K562 (cell line): Measurements from ENCODE around the gene GABRB1. TPM values are rescaled to one million over a fixed set of nuclear protein-coding genes. Genes with fewer than 3 reads are reported as not detected.

Experiments
- ATAC-seq: fragments of 200-7000 bp; cut with Tn5 transposase; 3 replicates; pipeline ENCODE4 v1.9.1; 2020; ENCODE audit warnings: moderate library complexity
- BruUV-seq: library from RNA; stranded (reverse); fragments of 400-500 nt; replicated peaks from 2 replicates; lab custom pipeline; 2021; lab: Mats Ljungman, UMichigan
- CTCF ChIA-PET: fragments of 300-600 bp; formaldehyde crosslinking; extraction: SDS; loops from one replicate; lab custom pipeline; 2021; ENCODE audit warnings: low intra/inter-chr PET ratio; lab: Yijun Ruan, JAX
- POLR2A ChIA-PET: fragments of 300-600, 350-650 bp; sonication (Branson Sonifier 250); formaldehyde crosslinking; extraction: SDS; loops from one replicate; lab custom pipeline; 2021; ENCODE audit warnings: antibody characterized with exemption, inconsistent platforms; lab: Yijun Ruan, JAX
- DNase-seq, 4 experiments: peaks; one replicate each; pipeline versions ENCODE4 v3.0.0 to v3.0.0-alpha.2; 2011 to 2018; ENCODE audit warnings: low spot score in 3 of 4, mixed read lengths in 3 of 4; ENCODE audit errors: extremely low read depth in 1 of 4
- FAIRE-seq: peaks from 2 replicates; lab custom pipeline; 2011; peaks lifted over from hg19 to GRCh38; lab: Jason Lieb, UNC
- H2AFZ ChIP-seq: 2 replicates; pipeline ENCODE4 v1.6.0; 2011; ENCODE audit warnings: low read depth, low read length, control low read depth, inconsistent platforms
- H3K27ac ChIP-seq: fragments of 200-600 bp; 3 replicates; pipeline ENCODE4 v1.8.0; 2011; ENCODE audit warnings: low read depth, mild to moderate bottlenecking, control low read depth, inconsistent platforms, low read length, moderate library complexity, mixed read lengths; ENCODE audit errors: extremely low read depth
- H3K27me3 ChIP-seq, 2 experiments: fragments of 300-600 bp in 1 of 2; 2 replicates in 1 of 2; 3 replicates in 1 of 2; pipeline versions ENCODE4 v1.6.0 to v1.8.0; 2011; ENCODE audit warnings: inconsistent platforms in 2 of 2, low read length in 2 of 2, mild to moderate bottlenecking in 1 of 2, mixed read lengths in 1 of 2, moderate library complexity in 1 of 2; ENCODE audit not compliant: control insufficient read depth in 2 of 2, insufficient read depth in 2 of 2
- H3K36me3 ChIP-seq: fragments of 300-600 bp; 3 replicates; pipeline ENCODE4 v1.8.0; 2011; ENCODE audit warnings: mild to moderate bottlenecking, low read length, inconsistent platforms; ENCODE audit not compliant: control insufficient read depth, insufficient read depth
- H3K4me1 ChIP-seq, 2 experiments: fragments of 200-600 bp in 1 of 2; replicated peaks in 1 of 2; 2 replicates in 1 of 2; 3 replicates in 1 of 2; pipeline versions ENCODE4 v1.5.1 to v1.8.0; 2011; ENCODE audit warnings: inconsistent platforms in 2 of 2, low read length in 2 of 2, mild to moderate bottlenecking in 1 of 2, mixed read lengths in 1 of 2, moderate library complexity in 1 of 2; ENCODE audit not compliant: control insufficient read depth in 2 of 2, insufficient read depth in 2 of 2
- H3K4me2 ChIP-seq: 2 replicates; pipeline ENCODE4 v1.6.1; 2011; ENCODE audit warnings: low read length, control low read depth, inconsistent platforms, mixed read lengths; ENCODE audit not compliant: insufficient read depth
- H3K4me3 ChIP-seq: fragments of 200-600 bp; sonication (generic), shearing (Covaris generic); 2 replicates; pipeline ENCODE4 v1.5.1; 2016; ENCODE audit warnings: control low read depth, inconsistent platforms
- H3K79me2 ChIP-seq: fragments of 200-600 bp; 3 replicates; pipeline ENCODE4 v1.8.0; 2011; ENCODE audit warnings: low read length, inconsistent platforms; ENCODE audit not compliant: control insufficient read depth, insufficient read depth
- H3K9ac ChIP-seq, 2 experiments: 2 replicates each; pipeline versions ENCODE4 v1.6.0 to v1.6.1; 2011; ENCODE audit warnings: low read depth in 2 of 2, low read length in 2 of 2, control low read depth in 1 of 2, inconsistent platforms in 1 of 2, mild to moderate bottlenecking in 1 of 2, mixed read lengths in 1 of 2; ENCODE audit not compliant: insufficient read depth in 1 of 2
- H3K9me1 ChIP-seq: one replicate; pipeline ENCODE4 v1.6.0; 2011; ENCODE audit warnings: inconsistent platforms, mild to moderate bottlenecking, low read length, moderate library complexity; ENCODE audit not compliant: control insufficient read depth, insufficient read depth
- H3K9me3 ChIP-seq: replicated peaks from 2 replicates; pipeline ENCODE4 v1.5.1; 2011; ENCODE audit warnings: low read depth, low read length, inconsistent platforms; ENCODE audit not compliant: control insufficient read depth, insufficient read depth
- H4K20me1 ChIP-seq: replicated peaks from 2 replicates; pipeline ENCODE4 v1.6.1; 2011; ENCODE audit warnings: low read length, inconsistent platforms, mixed read lengths; ENCODE audit not compliant: control insufficient read depth, insufficient read depth
- C11orf30 ChIP-seq: fragments of 450-650 bp; IDR thresholded peaks from 2 replicates; pipeline ENCODE4 v1.6.1; 2016; ENCODE audit warnings: low read depth, mild to moderate bottlenecking
- CEBPB ChIP-seq: fragments of 450-650 bp; IDR thresholded peaks from 2 replicates; pipeline ENCODE4 v1.6.1; 2016; ENCODE audit warnings: missing genetic modification characterization, missing compliant biosample characterization
- ESRRB ChIP-seq: fragments of 250-450 bp; sonication (Bioruptor Pico); IDR thresholded peaks from 2 replicates; pipeline ENCODE4 v1.5.0; 2020; ENCODE audit warnings: mild to moderate bottlenecking, moderate library complexity, borderline replicate concordance
- GABPB1 ChIP-seq: sonication (generic); formaldehyde crosslinking; IDR thresholded peaks from 2 replicates; pipeline ENCODE4 v1.8.0; 2022; ENCODE audit warnings: mild to moderate bottlenecking, missing genetic modification reagents
- HLTF ChIP-seq: fragments of 450-650 bp; IDR thresholded peaks from 2 replicates; pipeline ENCODE4 v1.6.1; 2016
- MCM5 ChIP-seq: fragments of 450-650 bp; IDR thresholded peaks from 2 replicates; pipeline ENCODE4 v1.6.1; 2016; ENCODE audit warnings: low read depth
- NR2F6 ChIP-seq: fragments of 450-650 bp; formaldehyde crosslinking; IDR thresholded peaks from 2 replicates; pipeline ENCODE4 v1.4.0; 2020; ENCODE audit warnings: mild to moderate bottlenecking
- U2AF1 ChIP-seq: fragments of 200-400 bp; formaldehyde crosslinking; optimal IDR thresholded peaks from 2 replicates; pipeline ENCODE3; 2017; ENCODE audit warnings: mild to moderate bottlenecking, low read depth, low read length, moderate library complexity
- ZBTB33 ChIP-seq: sonication (generic); formaldehyde crosslinking; IDR thresholded peaks from 2 replicates; pipeline ENCODE4 v1.8.1; 2023; ENCODE audit warnings: mild to moderate bottlenecking, missing genetic modification reagents
- ZKSCAN8 ChIP-seq: fragments of 200-800 bp; sonication (Bioruptor generic); IDR thresholded peaks from 2 replicates; pipeline ENCODE4 v1.6.1; 2016; ENCODE audit warnings: missing genetic modification characterization, missing compliant biosample characterization
- ZNF217 ChIP-seq: sonication (generic); formaldehyde crosslinking; IDR thresholded peaks from 2 replicates; pipeline ENCODE4 v1.8.0; 2022; ENCODE audit warnings: mild to moderate bottlenecking, missing genetic modification reagents
- ZNF316 ChIP-seq: fragments of 450-650 bp; IDR thresholded peaks from 2 replicates; pipeline ENCODE4 v1.6.1; 2016
- ZNF561 ChIP-seq: fragments of 450-650 bp; formaldehyde crosslinking; conservative IDR thresholded peaks from 2 replicates; pipeline ENCODE4 v1.4.0; 2020; ENCODE audit warnings: mild to moderate bottlenecking, moderate library complexity
- ZNF57 ChIP-seq: fragments of 450-650 bp; formaldehyde crosslinking; IDR thresholded peaks from 2 replicates; pipeline ENCODE4 v1.4.0; 2020; ENCODE audit warnings: mild to moderate bottlenecking, moderate library complexity
- WGBS: fragments of 100-300 bp; shearing (Covaris generic); methylation state at CpG from one replicate; pipeline ENCODE4 v1.1.6; 2016; ENCODE audit warnings: low coverage, mixed read lengths; ENCODE audit not compliant: insufficient coverage; ENCODE audit errors: missing lambda C conversion rate; 5-methylcytosine and 5-hydroxymethylcytosine counted together
- in situ Hi-C: fragments of 300-500 bp; cut with MboI; formaldehyde crosslinking; loops from 4 replicates; pipeline ENCODE4 v1.15.0; 2018; ENCODE audit warnings: inconsistent platforms, mixed read lengths
- intact Hi-C: fragments of 100-400 bp; cut with micrococcal nuclease; formaldehyde crosslinking; loops from 2 replicates; pipeline ENCODE4 v1.14.2; 2022
- polyA plus RNA-seq, 8 experiments: library from polyadenylated mRNA; depleted of rRNA in 4 of 8; stranded (reverse) in 5 of 8; unstranded in 3 of 8; fragments of >200 nt; fragmentation: Nextera tagmentation in 2 of 8; fragmentation: Illumina TruSeq in 1 of 8; extraction: Ambion mirVana in 2 of 8; extraction: Trizol in 1 of 8; gene quantifications; 2 replicates each; pipeline versions ENCODE4 v1.2.1 to v1.2.3, GENCODE V29; 2011 to 2014; ENCODE audit warnings: inconsistent platforms in 1 of 8, missing spikeins in 1 of 8
- total RNA-seq, 7 experiments: library from RNA; depleted of rRNA in 6 of 7; stranded (reverse); fragments of >200 nt in 6 of 7; fragmentation: Illumina TruSeq in 2 of 7; extraction: Trizol in 2 of 7; gene quantifications; 2 replicates each; pipeline versions ENCODE4 v1.2.1 to v1.2.3, GENCODE V29; 2011 to 2021; ENCODE audit warnings: low replicate concordance in 1 of 7
- TF ChIP-seq, protein P1 (sequence below): sonication (generic); formaldehyde crosslinking; IDR thresholded peaks from 2 replicates; pipeline ENCODE4 v1.8.0; 2022; ENCODE audit warnings: mild to moderate bottlenecking, low read depth, missing genetic modification reagents

Gene GABRB1
- total and polyA plus RNA-seq, 9 of the 15 experiments (the other 6 are each of a cell fraction or from before 2014, with no cell fraction given): not detected

GRCh38 chr4:47043821-47044220 lies 12.5 kb downstream of the GABRB1 start:
- Histone ChIP-seq H3K9ac (no peak overlapping the region), H4K20me1 (no peaks in the 10 kb centered on the region), H2AFZ (no peak overlapping the region), H3K36me3 (no peaks in the 10 kb centered on the region), H3K9me1 (no peaks in the 10 kb centered on the region), H3K4me2 (no peak overlapping the region), H3K9me3 (no peaks in the 10 kb centered on the region), H3K27me3 (no peaks in the 10 kb centered on the region), H3K79me2 (no peaks in the 10 kb centered on the region), H3K4me3 (no peak overlapping the region), H3K4me1 (no peaks in the 10 kb centered on the region), H3K27ac (no peak overlapping the region)
- CTCF ChIA-PET: no interaction called here
- WGBS: 0% methylated on average over 3 of the region's 3 CpGs
- FAIRE-seq: no peak
- DNase-seq: no peak
- intact Hi-C loops: no loop called here
- POLR2A ChIA-PET: interaction anchor here (0.6 kb wide), 2 partner anchors 32 to 47 kb away, joined by 4 read pairs; no protein-coding TSS in a partner anchor
- no TSS peak for BruUV-seq
- TF ChIP-seq CEBPB (no peak), ZNF316 (peak; percentile 44; the same call in 1 of the 2 replicates), C11orf30 (peak; percentile 18; the same call in 1 of the 2 replicates)
- no peak for ATAC-seq
- in situ Hi-C loops: no loop called here

- Histone ChIP-seq H3K27me3 (no peaks in the 10 kb centered on the region), H3K9me3 (no peaks in the 10 kb centered on the region), H4K20me1 (no peaks in the 10 kb centered on the region), H3K79me2 (no peaks in the 10 kb centered on the region), H3K27ac (no peak overlapping the region), H3K4me1 (no peaks in the 10 kb centered on the region), H3K9ac (no peak overlapping the region), H3K4me3 (no peak overlapping the region), H3K4me2 (no peak overlapping the region), H2AFZ (no peak overlapping the region), H3K36me3 (no peaks in the 10 kb centered on the region), H3K9me1 (no peaks in the 10 kb centered on the region)
- no peak for ATAC-seq
- TF ChIP-seq MCM5 (no peak), ZNF57 (CRISPR knock-in tag) (no peak), HLTF (no peak), NR2F6 (CRISPR knock-in tag) (no peak), ZNF217 (no peak), GABPB1 (no peak), ESRRB (CRISPR knock-in tag) (no peak), ZNF561 (CRISPR knock-in tag) (no peak), U2AF1 (no peak), ZBTB33 (CRISPR knock-in tag) (no peak), ZKSCAN8 (CRISPR knock-in tag) (no peak)
- TF ChIP-seq, protein P1, sequence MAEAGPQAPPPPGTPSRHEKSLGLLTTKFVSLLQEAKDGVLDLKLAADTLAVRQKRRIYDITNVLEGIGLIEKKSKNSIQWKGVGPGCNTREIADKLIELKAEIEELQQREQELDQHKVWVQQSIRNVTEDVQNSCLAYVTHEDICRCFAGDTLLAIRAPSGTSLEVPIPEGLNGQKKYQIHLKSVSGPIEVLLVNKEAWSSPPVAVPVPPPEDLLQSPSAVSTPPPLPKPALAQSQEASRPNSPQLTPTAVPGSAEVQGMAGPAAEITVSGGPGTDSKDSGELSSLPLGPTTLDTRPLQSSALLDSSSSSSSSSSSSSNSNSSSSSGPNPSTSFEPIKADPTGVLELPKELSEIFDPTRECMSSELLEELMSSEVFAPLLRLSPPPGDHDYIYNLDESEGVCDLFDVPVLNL (CRISPR knock-in tag): no peak
- ChIA-PET POLR2A (no interaction called here), CTCF (no interaction called here)
- intact Hi-C loops: no loop called here
- WGBS: 0% methylated on average over 1 of the region's 1 CpG
- in situ Hi-C loops: no loop called here
- no peak for DNase-seq
- FAIRE-seq: no peak
- BruUV-seq: no TSS peak
Measured at GRCh38 chr4:47045261-47045660, 13.9 kb downstream of the GABRB1 start.
